ENCODE data around the gene ALDH3A1.

The ALDH3A1 gene

GRCh38 chr17:19702217-19702641 is 45.9 kb downstream of the ALDH3A1 start:
- DNase-seq = no peak
